Astrocyte (in vitro differentiated cells and primary cell): ENCODE measurements around the gene TOLLIP. TPM values are rescaled to one million over a fixed set of nuclear protein-coding genes. Genes with fewer than 3 reads are reported as not detected.

Source experiments
- DNase-seq: peaks from one replicate; pipeline ENCODE4 v3.0.0-alpha.2; 2010; ENCODE audit warnings: low read depth
- FAIRE-seq: peaks from 2 replicates; lab custom pipeline; 2011; peaks lifted over from hg19 to GRCh38; lab: Jason Lieb, UNC
- H2AFZ ChIP-seq: 2 replicates; pipeline ENCODE4 v1.6.0; 2012; ENCODE audit warnings: low read depth, low read length, inconsistent platforms
- H3K27ac ChIP-seq: 2 replicates; pipeline ENCODE4 v1.5.1; 2011; ENCODE audit warnings: low read depth, low read length, inconsistent platforms
- H3K27me3 ChIP-seq: 2 replicates; pipeline ENCODE4 v1.6.0; 2011; ENCODE audit warnings: low read length, inconsistent platforms; ENCODE audit not compliant: insufficient read depth
- H3K36me3 ChIP-seq: 2 replicates; pipeline ENCODE4 v1.5.1; 2011; ENCODE audit warnings: low read length, inconsistent platforms; ENCODE audit not compliant: insufficient read depth
- H3K4me1 ChIP-seq: 2 replicates; pipeline ENCODE4 v1.5.1; 2011; ENCODE audit warnings: low read length, inconsistent platforms; ENCODE audit not compliant: insufficient read depth
- H3K4me2 ChIP-seq: 2 replicates; pipeline ENCODE4 v1.6.0; 2012; ENCODE audit warnings: low read length, inconsistent platforms
- H3K4me3 ChIP-seq: 2 replicates; pipeline ENCODE4 v1.5.1; 2011; ENCODE audit warnings: low read depth, mild to moderate bottlenecking, low read length, inconsistent platforms; ENCODE audit not compliant: insufficient read depth
- H3K79me2 ChIP-seq: 2 replicates; pipeline ENCODE4 v1.6.0; 2012; ENCODE audit warnings: mild to moderate bottlenecking, low read length, inconsistent platforms; ENCODE audit not compliant: insufficient read depth
- H3K9ac ChIP-seq: 2 replicates; pipeline ENCODE4 v1.6.0; 2012; ENCODE audit warnings: mild to moderate bottlenecking, low read length, inconsistent platforms
- H3K9me3 ChIP-seq: 2 replicates; pipeline ENCODE4 v1.5.1; 2012; ENCODE audit warnings: low read depth, mild to moderate bottlenecking, low read length, inconsistent platforms; ENCODE audit not compliant: insufficient read depth
- H4K20me1 ChIP-seq: 2 replicates; pipeline ENCODE4 v1.6.0; 2012; ENCODE audit warnings: low read length, inconsistent platforms; ENCODE audit not compliant: insufficient read depth
- H3K27ac Mint-ChIP-seq: one replicate; pipeline ENCODE4 v1.8.0; 2021; ENCODE audit warnings: mild to moderate bottlenecking, mixed read lengths; ENCODE audit not compliant: unreplicated experiment
- H3K27me3 Mint-ChIP-seq: one replicate; pipeline ENCODE4 v1.8.0; 2021; ENCODE audit warnings: low read depth, mixed read lengths; ENCODE audit not compliant: unreplicated experiment
- H3K36me3 Mint-ChIP-seq: one replicate; pipeline ENCODE4 v1.8.0; 2021; ENCODE audit warnings: low read depth, mixed read lengths; ENCODE audit not compliant: unreplicated experiment
- H3K4me1 Mint-ChIP-seq: one replicate; pipeline ENCODE4 v1.8.0; 2021; ENCODE audit warnings: low read depth, mixed read lengths; ENCODE audit not compliant: unreplicated experiment
- H3K4me3 Mint-ChIP-seq: one replicate; pipeline ENCODE4 v1.8.0; 2021; ENCODE audit warnings: mild to moderate bottlenecking, moderate library complexity, mixed read lengths; ENCODE audit not compliant: unreplicated experiment
- H3K9me3 Mint-ChIP-seq: one replicate; pipeline ENCODE4 v1.8.0; 2021; ENCODE audit warnings: mild to moderate bottlenecking, mixed read lengths; ENCODE audit not compliant: unreplicated experiment
- EZH2 ChIP-seq: IDR thresholded peaks from 2 replicates; pipeline ENCODE4 v1.6.1; 2012; ENCODE audit warnings: mild to moderate bottlenecking, low read length, inconsistent platforms; ENCODE audit not compliant: insufficient read depth
- total RNA-seq: library from RNA; stranded (reverse); gene quantifications from 2 replicates; pipeline ENCODE4 v1.2.1, GENCODE V29; 2021
- TF ChIP-seq, protein P1 (sequence below): IDR thresholded peaks from 2 replicates; pipeline ENCODE4 v1.5.1; 2011; ENCODE audit warnings: low read depth, mild to moderate bottlenecking, inconsistent platforms, low read length, moderate library complexity; ENCODE audit not compliant: insufficient read depth

Gene TOLLIP
- total RNA-seq, 1 donor from 2014 or later: 46.4 TPM

DNA sequence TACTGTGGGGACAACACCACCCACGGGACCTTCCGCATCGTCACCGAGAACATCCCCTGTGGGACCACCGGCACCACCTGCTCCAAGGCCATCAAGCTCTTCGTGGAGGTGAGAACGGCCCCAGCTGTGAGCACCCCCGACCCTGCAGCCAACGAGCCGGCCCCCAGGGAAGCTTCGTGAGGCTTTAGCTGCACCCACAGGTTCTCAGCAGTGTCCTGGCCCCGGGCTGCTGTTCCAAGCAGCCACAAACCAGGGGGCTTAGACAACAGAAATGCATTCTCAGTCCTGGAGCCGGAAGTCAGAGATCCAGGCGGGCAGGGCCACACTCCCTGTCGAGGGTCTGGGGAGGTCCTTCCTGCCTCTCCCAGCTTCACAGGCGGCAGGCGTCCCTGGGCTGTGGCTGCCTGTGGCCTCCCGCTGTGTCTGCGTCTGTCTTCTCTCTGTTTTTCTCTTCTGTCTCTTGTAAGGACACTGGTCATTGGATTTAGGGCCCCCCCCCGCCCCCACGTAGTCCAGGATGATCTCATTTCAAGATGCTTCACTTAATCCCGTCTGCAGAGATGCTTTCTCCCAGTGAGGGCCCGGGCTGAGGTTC, 74.0 kb downstream of the TOLLIP start:
- no peak overlapping the region for H3K4me3 ChIP-seq
- no peaks in the 10 kb centered on the region for H4K20me1 ChIP-seq
- Mint-ChIP-seq H3K27me3 (peaks cover 7% of the 10 kb centered on the region), H3K36me3 (no peaks in the 10 kb centered on the region), H3K27ac (no peak overlapping the region), H3K4me3 (no peak overlapping the region), H3K4me1 (no peaks in the 10 kb centered on the region), H3K9me3 (no peaks in the 10 kb centered on the region)
- H3K9me3 ChIP-seq: no peaks in the 10 kb centered on the region
- H3K4me1 ChIP-seq: no peaks in the 10 kb centered on the region
- no peak overlapping the region for H3K9ac ChIP-seq
- H3K79me2 ChIP-seq: no peaks in the 10 kb centered on the region
- FAIRE-seq (no peak), DNase-seq (no peak)
- no peak overlapping the region for H2AFZ ChIP-seq
- no peaks in the 10 kb centered on the region for H3K27me3 ChIP-seq
- no peaks in the 10 kb centered on the region for H3K36me3 ChIP-seq
- no peak for TF ChIP-seq EZH2
- TF ChIP-seq, protein P1, sequence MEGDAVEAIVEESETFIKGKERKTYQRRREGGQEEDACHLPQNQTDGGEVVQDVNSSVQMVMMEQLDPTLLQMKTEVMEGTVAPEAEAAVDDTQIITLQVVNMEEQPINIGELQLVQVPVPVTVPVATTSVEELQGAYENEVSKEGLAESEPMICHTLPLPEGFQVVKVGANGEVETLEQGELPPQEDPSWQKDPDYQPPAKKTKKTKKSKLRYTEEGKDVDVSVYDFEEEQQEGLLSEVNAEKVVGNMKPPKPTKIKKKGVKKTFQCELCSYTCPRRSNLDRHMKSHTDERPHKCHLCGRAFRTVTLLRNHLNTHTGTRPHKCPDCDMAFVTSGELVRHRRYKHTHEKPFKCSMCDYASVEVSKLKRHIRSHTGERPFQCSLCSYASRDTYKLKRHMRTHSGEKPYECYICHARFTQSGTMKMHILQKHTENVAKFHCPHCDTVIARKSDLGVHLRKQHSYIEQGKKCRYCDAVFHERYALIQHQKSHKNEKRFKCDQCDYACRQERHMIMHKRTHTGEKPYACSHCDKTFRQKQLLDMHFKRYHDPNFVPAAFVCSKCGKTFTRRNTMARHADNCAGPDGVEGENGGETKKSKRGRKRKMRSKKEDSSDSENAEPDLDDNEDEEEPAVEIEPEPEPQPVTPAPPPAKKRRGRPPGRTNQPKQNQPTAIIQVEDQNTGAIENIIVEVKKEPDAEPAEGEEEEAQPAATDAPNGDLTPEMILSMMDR: no peak
- H3K27ac ChIP-seq: no peak overlapping the region
- H3K4me2 ChIP-seq: no peak overlapping the region

DNA sequence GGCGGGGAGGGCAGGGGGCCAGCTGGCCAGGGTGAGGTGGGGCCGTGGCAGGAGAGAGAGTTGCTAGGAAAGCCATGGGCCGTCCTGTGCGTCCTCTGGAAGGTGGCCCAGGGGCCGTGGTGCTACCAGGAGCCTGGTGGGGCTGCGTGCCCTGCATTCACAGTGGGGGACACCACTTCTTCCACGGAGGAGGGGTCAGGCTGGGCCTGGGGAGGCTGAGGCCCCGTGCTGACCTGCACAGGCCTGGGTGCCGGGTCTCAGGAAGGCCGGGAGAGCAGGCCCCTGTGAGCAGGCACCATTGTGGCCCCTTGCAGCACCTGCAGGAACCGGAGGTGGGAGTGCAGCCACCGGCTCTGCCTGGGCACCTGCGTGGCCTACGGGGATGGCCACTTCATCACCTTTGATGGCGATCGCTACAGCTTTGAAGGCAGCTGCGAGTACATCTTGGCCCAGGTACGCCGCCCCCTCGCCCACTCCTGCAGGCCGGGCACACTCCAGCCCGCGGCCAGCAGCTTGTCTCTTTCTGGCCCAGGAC, 74.6 kb downstream of the TOLLIP start:
- H3K27me3 ChIP-seq: no peaks in the 10 kb centered on the region
- FAIRE-seq (no peak), DNase-seq (no peak)
- no peaks in the 10 kb centered on the region for H3K4me1 ChIP-seq
- no peak for TF ChIP-seq EZH2
- TF ChIP-seq, protein P1: no peak
- no peaks in the 10 kb centered on the region for H3K36me3 ChIP-seq
- H2AFZ ChIP-seq: no peak overlapping the region
- Mint-ChIP-seq H3K4me3 (no peak overlapping the region), H3K9me3 (no peaks in the 10 kb centered on the region), H3K27me3 (peaks cover 12% of the 10 kb centered on the region), H3K27ac (no peak overlapping the region), H3K4me1 (no peaks in the 10 kb centered on the region), H3K36me3 (no peaks in the 10 kb centered on the region)
- no peak overlapping the region for H3K4me2 ChIP-seq
- H3K27ac ChIP-seq: no peak overlapping the region
- no peaks in the 10 kb centered on the region for H4K20me1 ChIP-seq
- no peak overlapping the region for H3K4me3 ChIP-seq
- H3K9me3 ChIP-seq: no peaks in the 10 kb centered on the region
- no peak overlapping the region for H3K9ac ChIP-seq
- H3K79me2 ChIP-seq: no peaks in the 10 kb centered on the region

DNA sequence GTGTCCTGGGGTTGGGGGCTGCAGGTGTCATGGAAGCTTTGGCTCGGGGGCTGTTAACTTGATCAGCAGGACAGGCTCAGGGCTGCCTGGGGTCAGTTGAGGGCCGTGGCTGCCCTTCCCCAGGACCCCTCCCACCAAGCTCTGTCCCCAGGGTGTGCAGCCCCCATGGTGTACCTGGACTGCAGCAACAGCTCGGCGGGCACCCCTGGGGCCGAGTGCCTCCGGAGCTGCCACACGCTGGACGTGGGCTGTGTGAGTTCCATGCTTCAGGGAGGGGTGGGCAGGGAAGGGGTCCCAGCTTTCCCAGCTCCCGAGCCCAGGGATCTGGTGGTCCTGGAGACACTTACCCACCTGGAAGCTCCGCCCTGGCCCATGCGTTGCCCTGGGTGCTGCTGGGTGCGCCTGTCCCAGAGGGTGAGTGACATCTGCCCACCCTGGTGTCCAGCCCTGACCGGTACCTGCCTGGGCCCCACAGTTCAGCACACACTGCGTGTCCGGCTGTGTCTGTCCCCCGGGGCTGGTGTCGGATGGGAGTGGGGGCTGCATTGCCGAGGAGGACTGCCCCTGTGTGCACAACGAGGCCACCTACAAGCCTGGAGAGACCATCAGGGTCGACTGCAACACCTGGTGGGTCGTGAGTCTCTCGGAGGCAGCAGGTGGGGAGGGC, 75.2 kb downstream of the TOLLIP start:
- Histone ChIP-seq H3K27ac (no peak overlapping the region), H3K4me3 (no peak overlapping the region), H3K9me3 (no peaks in the 10 kb centered on the region), H3K4me1 (no peaks in the 10 kb centered on the region), H3K36me3 (no peaks in the 10 kb centered on the region), H2AFZ (no peak overlapping the region), H4K20me1 (no peaks in the 10 kb centered on the region), H3K9ac (no peak overlapping the region), H3K4me2 (no peak overlapping the region), H3K79me2 (no peaks in the 10 kb centered on the region), H3K27me3 (no peaks in the 10 kb centered on the region)
- Mint-ChIP-seq H3K36me3 (no peaks in the 10 kb centered on the region), H3K4me3 (no peak overlapping the region), H3K9me3 (no peaks in the 10 kb centered on the region), H3K27ac (no peak overlapping the region), H3K4me1 (no peaks in the 10 kb centered on the region), H3K27me3 (peaks cover 12% of the 10 kb centered on the region)
- no peak for DNase-seq
- TF ChIP-seq, protein P1: no peak
- TF ChIP-seq EZH2: no peak
- FAIRE-seq: no peak
